ENCODE data around the gene PTS.

Gene PTS

GRCh38 chr11:112277941-112278340 is 51.7 kb downstream of the PTS start:
- TF ChIP-seq ZNF565 (CRISPR knock-in tag; conservative IDR thresholded peaks at IDR 0.05; ENCODE audit: low read depth) = no peak
- TF ChIP-seq OSR1 (CRISPR knock-in tag; IDR thresholded peaks at IDR 0.05) = no peak
- no peak for TF ChIP-seq TSHZ2 (CRISPR knock-in tag; IDR thresholded peaks at IDR 0.05)
- no peak for TF ChIP-seq PATZ1 (CRISPR knock-in tag; IDR thresholded peaks at IDR 0.05; ENCODE audit: borderline replicate concordance)
- no peak for TF ChIP-seq PPARA (CRISPR knock-in tag; IDR thresholded peaks at IDR 0.05; ENCODE audit: borderline replicate concordance)
- TF ChIP-seq RARB (CRISPR knock-in tag; IDR thresholded peaks at IDR 0.05) = no peak
- no peak for TF ChIP-seq CSDC2 (CRISPR knock-in tag; IDR thresholded peaks at IDR 0.05)
- no peak for TF ChIP-seq BACH2 (CRISPR knock-in tag; IDR thresholded peaks at IDR 0.05; ENCODE audit: borderline replicate concordance)
- TF ChIP-seq ZC3H10 (CRISPR knock-in tag; IDR thresholded peaks at IDR 0.05) = no peak
- TF ChIP-seq ZFP30 (CRISPR knock-in tag; IDR thresholded peaks at IDR 0.05) = no peak
- TF ChIP-seq ARNTL (CRISPR knock-in tag; IDR thresholded peaks at IDR 0.05; ENCODE audit: borderline replicate concordance, low read depth) = no peak
- no peak for TF ChIP-seq CSRNP3 (CRISPR knock-in tag; IDR thresholded peaks at IDR 0.05)
- TF ChIP-seq TOX (CRISPR knock-in tag; IDR thresholded peaks at IDR 0.05; ENCODE audit: borderline replicate concordance) = no peak
- TF ChIP-seq ZNF70 (CRISPR knock-in tag; IDR thresholded peaks at IDR 0.05) = no peak
- no peak for TF ChIP-seq ZFP3 (CRISPR knock-in tag; IDR thresholded peaks at IDR 0.05)
- no peak for TF ChIP-seq SNAI2 (CRISPR knock-in tag; IDR thresholded peaks at IDR 0.05)
- peak; percentile 12; the same call in 1 of the 3 replicates for ATAC-seq

- ATAC-seq = no peak
- TF ChIP-seq CSDC2 (CRISPR knock-in tag; IDR thresholded peaks at IDR 0.05) (no peak), TOX (CRISPR knock-in tag; IDR thresholded peaks at IDR 0.05; ENCODE audit: borderline replicate concordance) (no peak), ARNTL (CRISPR knock-in tag; IDR thresholded peaks at IDR 0.05; ENCODE audit: borderline replicate concordance, low read depth) (no peak), ZFP30 (CRISPR knock-in tag; IDR thresholded peaks at IDR 0.05) (no peak), SNAI2 (CRISPR knock-in tag; IDR thresholded peaks at IDR 0.05) (no peak), TSHZ2 (CRISPR knock-in tag; IDR thresholded peaks at IDR 0.05) (no peak), ZC3H10 (CRISPR knock-in tag; IDR thresholded peaks at IDR 0.05) (no peak), ZFP3 (CRISPR knock-in tag; IDR thresholded peaks at IDR 0.05) (no peak), POU6F1 (CRISPR knock-in tag; IDR thresholded peaks at IDR 0.05; ENCODE audit: borderline replicate concordance, low read depth) (no peak), PPARA (CRISPR knock-in tag; IDR thresholded peaks at IDR 0.05; ENCODE audit: borderline replicate concordance) (no peak), ZNF8 (CRISPR knock-in tag; IDR thresholded peaks at IDR 0.05) (no peak)
Measured at GRCh38 chr11:112278803-112279202, 52.6 kb downstream of the PTS start.

GRCh38 chr11:112279901-112280267 is 53.7 kb downstream of the PTS start:
- peak; percentile 89 for ATAC-seq
- TF ChIP-seq TCF4 (CRISPR knock-in tag; IDR thresholded peaks at IDR 0.05; ENCODE audit: borderline replicate concordance) (no peak), RARB (CRISPR knock-in tag; IDR thresholded peaks at IDR 0.05) (no peak), TSHZ2 (CRISPR knock-in tag; IDR thresholded peaks at IDR 0.05) (no peak), ESRRG (CRISPR knock-in tag; IDR thresholded peaks at IDR 0.05) (no peak), CREB5 (CRISPR knock-in tag; IDR thresholded peaks at IDR 0.05; ENCODE audit: low read depth) (no peak)
